ENCODE measurements around the gene ABCB8. TPM values are rescaled to one million over a fixed set of nuclear protein-coding genes. Genes with fewer than 3 reads are reported as not detected.

Gene ABCB8
- 46.3 and 48.5 TPM in 2 replicates for total RNA-seq
- 38.0 and 43.2 TPM in 2 replicates for polyA plus RNA-seq
- 17.0 and 24.0 TPM in 2 replicates for polyA plus RNA-seq (2011; cell fraction: cytosol; rRNA removed)
- 72.9 and 73.6 TPM in 2 replicates for polyA plus RNA-seq (2011; cell fraction: nucleus; rRNA removed)
- polyA plus RNA-seq (2012) = 25.7 and 27.7 TPM in 2 replicates
- 31.4 and 40.4 TPM in 2 replicates for polyA minus RNA-seq
- polyA minus RNA-seq (2011; cell fraction: cytosol; rRNA and poly(A)+ RNA removed) = 24.2 TPM
- polyA minus RNA-seq (2011; cell fraction: nucleus; rRNA and poly(A)+ RNA removed) = 27.7 and 42.7 TPM in 2 replicates
- percentile 51 among the genes with signal in this experiment for Bru-seq, nascent RNA
- BruChase-seq, experiment 1, labeled RNA remaining after a 6-hour chase = percentile 60 among the genes with signal in this experiment
- percentile 62 among the genes with signal in this experiment for BruChase-seq, experiment 2, labeled RNA remaining after a 2-hour chase
- long read RNA-seq, full-length matches to known transcripts = 35 of 71 reads
- long read RNA-seq, partial matches to known transcripts = 18 of 71 reads
- long read RNA-seq, other reads (novel, unspliced or antisense) = 18 of 71 reads

DNA sequence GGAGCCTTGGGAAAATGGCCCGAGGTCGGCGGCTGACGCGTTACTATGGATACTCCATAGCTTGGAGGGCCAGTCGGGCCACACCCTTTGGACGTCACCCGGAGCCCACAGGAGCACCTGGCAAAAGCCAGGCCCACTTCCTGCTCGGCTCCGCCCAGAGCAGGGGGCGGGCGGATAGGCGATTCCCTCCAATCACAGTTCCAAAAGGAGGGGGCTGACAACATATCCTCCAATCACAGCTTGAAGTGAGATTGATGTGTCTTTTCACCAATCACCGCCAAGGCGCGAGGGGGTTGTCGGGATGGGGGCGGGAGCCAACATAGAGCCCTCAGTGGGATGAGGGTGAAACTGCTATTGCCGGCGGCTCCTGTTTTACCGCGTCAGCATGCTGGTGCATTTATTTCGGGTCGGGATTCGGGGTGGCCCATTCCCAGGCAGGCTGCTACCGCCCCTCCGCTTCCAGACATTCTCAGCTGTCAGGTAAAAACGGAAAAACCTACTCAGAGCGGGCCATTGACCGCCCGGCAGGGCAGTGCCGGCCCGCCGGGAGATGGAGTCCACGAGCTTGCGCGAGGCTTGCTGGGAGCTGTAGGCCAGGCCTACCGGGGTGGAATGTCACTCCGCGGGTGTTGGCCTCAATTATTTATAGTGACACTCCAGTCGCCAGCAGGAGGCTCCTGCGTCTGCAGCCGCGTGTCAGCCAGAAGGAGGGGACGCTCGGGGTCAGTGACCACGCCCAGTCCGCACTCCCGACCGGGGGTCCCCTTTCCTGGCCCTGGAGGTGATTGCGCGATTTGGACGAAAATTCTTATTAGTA lies at the start of gene ABCB8:
Gene ABCB8, plus strand, starts transcription at position 320 of the 817 bp plus-strand sequence. Its CDS starts 66 bp downstream, at position 386.
- Histone ChIP-seq H3K27ac (ENCODE audit: insufficient read depth, low read depth, low read length) (peak within 1 kb of the TSS; percentile 57), H3K9me1 (replicated peaks; ENCODE audit: control insufficient read depth, extremely low read depth, insufficient read depth, low read length) (no peaks in the 10 kb centered on the region), H3K9ac (replicated peaks; ENCODE audit: extremely low read depth, insufficient read depth, low read length) (peak within 1 kb of the TSS; percentile 67), H3K4me1 (ENCODE audit: control insufficient read depth, extremely low read depth, insufficient read depth, low read length) (peaks cover 13% of the 10 kb centered on the region), H3K9me3 (replicated peaks; ENCODE audit: control insufficient read depth, insufficient read depth, low read length) (no peaks in the 10 kb centered on the region), H3K4me3 (replicated peaks in 1 of 3; ENCODE audit: insufficient read depth in 1 of 3, low read depth in 1 of 3, low read length in 3 of 3) (peak within 1 kb of the TSS; percentile 66 to 88 (median 83)), H3K4me2 (ENCODE audit: insufficient read depth, low read length) (peak within 1 kb of the TSS; percentile 32), H4K20me1 (replicated peaks; ENCODE audit: control insufficient read depth, extremely low read depth, insufficient read depth, low read length) (no peaks in the 10 kb centered on the region), H3K36me3 (ENCODE audit: control insufficient read depth in 2 of 2, extremely low read depth in 1 of 2, insufficient read depth in 2 of 2, low read length in 2 of 2) (peaks cover 0 to 2% of the 10 kb centered on the region in 2 experiments), H2AFZ (ENCODE audit: low read depth, low read length) (peak within 1 kb of the TSS; percentile 92), H3K79me2 (ENCODE audit: control insufficient read depth, insufficient read depth, low read length) (no peaks in the 10 kb centered on the region), H3K27me3 (ENCODE audit: control insufficient read depth in 2 of 2, insufficient read depth in 2 of 2, low read length in 2 of 2) (no peaks in the 10 kb centered on the region)
- ChIA-PET POLR2A (interaction anchor here (1.0 kb wide), 1 partner anchor 10 kb away, joined by 5 read pairs; no protein-coding TSS in a partner anchor), CTCF (interaction anchor here (0.6 to 2.1 kb wide), 17 partner anchors 9 to 206 kb away, joined by 3 to 24 read pairs (median 5); partner anchors contain the start of gene CDK5)
- peak; percentile 100 for FAIRE-seq
- TF ChIP-seq MYC (IDR thresholded peaks at IDR 0.05; ENCODE audit: low read depth, low read length) (no peak), GATA2 (IDR thresholded peaks at IDR 0.05; ENCODE audit: insufficient read depth, insufficient read length, low read depth, low read length) (no peak), JUN (IDR thresholded peaks at IDR 0.05; ENCODE audit: borderline replicate concordance, insufficient read depth, insufficient read length, low read depth) (no peak), EZH2 (IDR thresholded peaks at IDR 0.05; ENCODE audit: borderline replicate concordance, low read depth, low read length, severe bottlenecking) (no peak), POLR2AphosphoS5 (IDR thresholded peaks at IDR 0.05; ENCODE audit: insufficient read depth, low read depth, low read length) (peak; percentile 53), POLR2A (IDR thresholded peaks at IDR 0.05; ENCODE audit: low read depth, low read length) (peak; percentile 73), FOS (IDR thresholded peaks at IDR 0.05; ENCODE audit: borderline replicate concordance, insufficient read depth, low read length) (no peak)
- TF ChIP-seq, protein P1, sequence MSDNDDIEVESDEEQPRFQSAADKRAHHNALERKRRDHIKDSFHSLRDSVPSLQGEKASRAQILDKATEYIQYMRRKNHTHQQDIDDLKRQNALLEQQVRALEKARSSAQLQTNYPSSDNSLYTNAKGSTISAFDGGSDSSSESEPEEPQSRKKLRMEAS (IDR thresholded peaks at IDR 0.05; ENCODE audit: insufficient read depth, insufficient read length) = no peak
- TF ChIP-seq, protein P2, sequence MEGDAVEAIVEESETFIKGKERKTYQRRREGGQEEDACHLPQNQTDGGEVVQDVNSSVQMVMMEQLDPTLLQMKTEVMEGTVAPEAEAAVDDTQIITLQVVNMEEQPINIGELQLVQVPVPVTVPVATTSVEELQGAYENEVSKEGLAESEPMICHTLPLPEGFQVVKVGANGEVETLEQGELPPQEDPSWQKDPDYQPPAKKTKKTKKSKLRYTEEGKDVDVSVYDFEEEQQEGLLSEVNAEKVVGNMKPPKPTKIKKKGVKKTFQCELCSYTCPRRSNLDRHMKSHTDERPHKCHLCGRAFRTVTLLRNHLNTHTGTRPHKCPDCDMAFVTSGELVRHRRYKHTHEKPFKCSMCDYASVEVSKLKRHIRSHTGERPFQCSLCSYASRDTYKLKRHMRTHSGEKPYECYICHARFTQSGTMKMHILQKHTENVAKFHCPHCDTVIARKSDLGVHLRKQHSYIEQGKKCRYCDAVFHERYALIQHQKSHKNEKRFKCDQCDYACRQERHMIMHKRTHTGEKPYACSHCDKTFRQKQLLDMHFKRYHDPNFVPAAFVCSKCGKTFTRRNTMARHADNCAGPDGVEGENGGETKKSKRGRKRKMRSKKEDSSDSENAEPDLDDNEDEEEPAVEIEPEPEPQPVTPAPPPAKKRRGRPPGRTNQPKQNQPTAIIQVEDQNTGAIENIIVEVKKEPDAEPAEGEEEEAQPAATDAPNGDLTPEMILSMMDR (IDR thresholded peaks at IDR 0.05; ENCODE audit: extremely low read depth in 1 of 2, insufficient read depth in 1 of 2, low read depth in 1 of 2, low read length in 2 of 2) = peak; percentile 32 to 49
- peak; percentile 99 for DNase-seq (ENCODE audit: low read depth, low spot score)
- intact Hi-C loops (cut with micrococcal nuclease) = loop anchor here (1.0 kb wide), 7 partner anchors 11 to 144 kb away; partner anchors contain the start of gene FASTK
- TSS peak; percentile 69 for BruUV-seq (replicated peaks)
- dilution Hi-C loops (cut with MboI; ENCODE audit: extremely low pct_ligation_motif_present, low sequenced_read_pairs) = no loop called here

All from endothelial cell of umbilical vein (primary cell).